ENCODE measurements around the gene TEKT2. TPM values are rescaled to one million over a fixed set of nuclear protein-coding genes. Genes with fewer than 3 reads are reported as not detected.
A peak's percentile ranks its signal among the peaks of the same experiment; 100 is the strongest.

TEKT2 gene
- total RNA-seq, 2 experiments from 2014 or later = not detected

GRCh38 chr1:36114371-36114770 is 30.5 kb downstream of the TEKT2 start:
- intact Hi-C loops (cut with micrococcal nuclease) = no loop called here
- no peak overlapping the region for H3K4me3 Mint-ChIP-seq

GRCh38 chr1:36115200-36115669 is 31.3 kb downstream of the TEKT2 start:
- H3K27me3 Mint-ChIP-seq (ENCODE audit: low read depth) = no peaks in the 10 kb centered on the region
- no peaks in the 10 kb centered on the region for H3K9me3 Mint-ChIP-seq
- no peak overlapping the region for H3K4me3 Mint-ChIP-seq
- no peak overlapping the region for H3K27ac Mint-ChIP-seq
- no peak for DNase-seq
- peaks cover 9% of the 10 kb centered on the region for H3K4me1 Mint-ChIP-seq (ENCODE audit: low read depth)
- CTCF ChIA-PET = interaction anchor here (0.7 to 1.7 kb wide), 2 partner anchors 18 to 19 kb away, joined by 3 to 5 read pairs; no protein-coding TSS in a partner anchor
- intact Hi-C loops (cut with micrococcal nuclease) = no loop called here
- H3K36me3 Mint-ChIP-seq (ENCODE audit: low read depth) = no peaks in the 10 kb centered on the region

More at GRCh38 chr1:36114371-36114770, 30.5 kb downstream of the TEKT2 start:
- DNase-seq = no peak
- Mint-ChIP-seq H3K27me3 (ENCODE audit: low read depth) (no peaks in the 10 kb centered on the region), H3K27ac (no peak overlapping the region), H3K4me1 (ENCODE audit: low read depth) (peaks cover 12% of the 10 kb centered on the region), H3K9me3 (no peaks in the 10 kb centered on the region), H3K36me3 (ENCODE audit: low read depth) (no peaks in the 10 kb centered on the region)
- CTCF ChIA-PET = interaction anchor here (0.6 kb wide), 1 partner anchor 74 kb away, joined by 3 read pairs; no protein-coding TSS in a partner anchor

- DNase-seq = no peak
- Mint-ChIP-seq H3K27me3 (ENCODE audit: low read depth) (no peaks in the 10 kb centered on the region), H3K27ac (no peak overlapping the region), H3K4me3 (no peak overlapping the region), H3K9me3 (no peaks in the 10 kb centered on the region), H3K4me1 (ENCODE audit: low read depth) (peaks cover 6% of the 10 kb centered on the region), H3K36me3 (ENCODE audit: low read depth) (no peaks in the 10 kb centered on the region)
- CTCF ChIA-PET = interaction anchor here (0.7 to 1.7 kb wide), 2 partner anchors 18 kb away, joined by 3 to 5 read pairs; no protein-coding TSS in a partner anchor
- intact Hi-C loops (cut with micrococcal nuclease) = no loop called here
These were observed 32.0 kb downstream of the TEKT2 start for GRCh38 chr1:36115931-36116330.

GRCh38 chr1:36116901-36117300 is 33.0 kb downstream of the TEKT2 start:
- H3K27ac Mint-ChIP-seq = no peak overlapping the region
- intact Hi-C loops (cut with micrococcal nuclease) = no loop called here
- no peak overlapping the region for H3K4me3 Mint-ChIP-seq
- H3K36me3 Mint-ChIP-seq (ENCODE audit: low read depth) = no peaks in the 10 kb centered on the region
- peaks cover 3% of the 10 kb centered on the region for H3K27me3 Mint-ChIP-seq (ENCODE audit: low read depth)
- DNase-seq = no peak
- no peaks in the 10 kb centered on the region for H3K9me3 Mint-ChIP-seq
- no peaks in the 10 kb centered on the region for H3K4me1 Mint-ChIP-seq (ENCODE audit: low read depth)
- CTCF ChIA-PET = interaction anchor here (0.6 to 0.8 kb wide), 3 partner anchors 8 to 205 kb away, joined by 3 read pairs; no protein-coding TSS in a partner anchor

- peaks cover 11% of the 10 kb centered on the region for H3K4me1 Mint-ChIP-seq (ENCODE audit: low read depth)
- intact Hi-C loops (cut with micrococcal nuclease) = no loop called here
- CTCF ChIA-PET = interaction anchor here (0.7 to 2.7 kb wide), 5 partner anchors 15 to 300 kb away, joined by 3 to 7 read pairs (median 4); no protein-coding TSS in a partner anchor
- H3K36me3 Mint-ChIP-seq (ENCODE audit: low read depth) = no peaks in the 10 kb centered on the region
- no peaks in the 10 kb centered on the region for H3K9me3 Mint-ChIP-seq
- H3K27me3 Mint-ChIP-seq (ENCODE audit: low read depth) = peaks cover 19% of the 10 kb centered on the region
- no peak overlapping the region for H3K4me3 Mint-ChIP-seq
- no peak overlapping the region for H3K27ac Mint-ChIP-seq
- DNase-seq = no peak
These were observed 34.7 kb downstream of the TEKT2 start for GRCh38 chr1:36118447-36119204.

- H3K4me1 Mint-ChIP-seq (ENCODE audit: low read depth) = peaks cover 15% of the 10 kb centered on the region
- peaks cover 26% of the 10 kb centered on the region for H3K27me3 Mint-ChIP-seq (ENCODE audit: low read depth)
- intact Hi-C loops (cut with micrococcal nuclease) = no loop called here
- no peak for DNase-seq
- no peaks in the 10 kb centered on the region for H3K9me3 Mint-ChIP-seq
- H3K36me3 Mint-ChIP-seq (ENCODE audit: low read depth) = no peaks in the 10 kb centered on the region
- H3K4me3 Mint-ChIP-seq = no peak overlapping the region
- CTCF ChIA-PET = interaction anchor here (0.6 to 2.7 kb wide), 3 partner anchors 14 to 567 kb away, joined by 3 to 7 read pairs (median 4); no protein-coding TSS in a partner anchor
- no peak overlapping the region for H3K27ac Mint-ChIP-seq
These were observed 35.6 kb downstream of the TEKT2 start for GRCh38 chr1:36119456-36119855.

GRCh38 chr1:36122062-36123030 is 38.5 kb downstream of the TEKT2 start:
- intact Hi-C loops (cut with micrococcal nuclease) = no loop called here
- no peak for DNase-seq
- H3K27me3 Mint-ChIP-seq (ENCODE audit: low read depth) = peaks cover 35% of the 10 kb centered on the region
- no peak overlapping the region for H3K4me3 Mint-ChIP-seq
- CTCF ChIA-PET = interaction anchor here (0.9 to 1.2 kb wide), 2 partner anchors 12 kb away, joined by 3 to 5 read pairs; no protein-coding TSS in a partner anchor
- no peak overlapping the region for H3K27ac Mint-ChIP-seq
- H3K36me3 Mint-ChIP-seq (ENCODE audit: low read depth) = no peaks in the 10 kb centered on the region
- H3K4me1 Mint-ChIP-seq (ENCODE audit: low read depth) = peaks cover 25% of the 10 kb centered on the region
- no peaks in the 10 kb centered on the region for H3K9me3 Mint-ChIP-seq

GRCh38 chr1:36123356-36123755 is 39.5 kb downstream of the TEKT2 start:
- Mint-ChIP-seq H3K9me3 (no peaks in the 10 kb centered on the region), H3K27ac (no peak overlapping the region), H3K36me3 (ENCODE audit: low read depth) (no peaks in the 10 kb centered on the region), H3K4me3 (no peak overlapping the region), H3K4me1 (ENCODE audit: low read depth) (peaks cover 26% of the 10 kb centered on the region), H3K27me3 (ENCODE audit: low read depth) (peaks cover 35% of the 10 kb centered on the region)
- peak; percentile 17 for DNase-seq
- CTCF ChIA-PET = no interaction called here
- intact Hi-C loops (cut with micrococcal nuclease) = no loop called here

- intact Hi-C loops (cut with micrococcal nuclease) = no loop called here
- no peak for DNase-seq
- peaks cover 35% of the 10 kb centered on the region for H3K27me3 Mint-ChIP-seq (ENCODE audit: low read depth)
- peaks cover 26% of the 10 kb centered on the region for H3K4me1 Mint-ChIP-seq (ENCODE audit: low read depth)
- no peaks in the 10 kb centered on the region for H3K36me3 Mint-ChIP-seq (ENCODE audit: low read depth)
- H3K4me3 Mint-ChIP-seq = peak overlapping the region; percentile 36
- CTCF ChIA-PET = no interaction called here
- no peaks in the 10 kb centered on the region for H3K9me3 Mint-ChIP-seq
- H3K27ac Mint-ChIP-seq = no peak overlapping the region
These were observed 40.7 kb downstream of the TEKT2 start for GRCh38 chr1:36124404-36125128.

GRCh38 chr1:36125129-36125991 is 41.5 kb downstream of the TEKT2 start, which contains the start of gene COL8A2:
COL8A2 (minus strand) TSS chr1:36125222; CDS start chr1:36100242, 24,980 bp downstream.
- no peak for DNase-seq
- no peaks in the 10 kb centered on the region for H3K9me3 Mint-ChIP-seq
- CTCF ChIA-PET = no interaction called here
- intact Hi-C loops (cut with micrococcal nuclease) = no loop called here
- no peaks in the 10 kb centered on the region for H3K36me3 Mint-ChIP-seq (ENCODE audit: low read depth)
- peak within 1 kb of the TSS; percentile 36 for H3K4me3 Mint-ChIP-seq
- peaks cover 26% of the 10 kb centered on the region for H3K4me1 Mint-ChIP-seq (ENCODE audit: low read depth)
- no peak within 1 kb of the TSS for H3K27ac Mint-ChIP-seq
- peaks cover 35% of the 10 kb centered on the region for H3K27me3 Mint-ChIP-seq (ENCODE audit: low read depth)
